Astrocyte (in vitro differentiated cells and primary cell): Measurements from ENCODE around the gene STARD13. TPM values are rescaled to one million over a fixed set of nuclear protein-coding genes. Genes with fewer than 3 reads are reported as not detected.
A peak's percentile ranks its signal among the peaks of the same experiment; 100 is the strongest.

Source experiments
- DNase-seq: peaks from one replicate; pipeline ENCODE4 v3.0.0-alpha.2; 2010; ENCODE audit warnings: low read depth
- FAIRE-seq: peaks from 2 replicates; lab custom pipeline; 2011; peaks lifted over from hg19 to GRCh38; lab: Jason Lieb, UNC
- H2AFZ ChIP-seq: 2 replicates; pipeline ENCODE4 v1.6.0; 2012; ENCODE audit warnings: low read depth, low read length, inconsistent platforms
- H3K27ac ChIP-seq: 2 replicates; pipeline ENCODE4 v1.5.1; 2011; ENCODE audit warnings: low read depth, low read length, inconsistent platforms
- H3K27me3 ChIP-seq: 2 replicates; pipeline ENCODE4 v1.6.0; 2011; ENCODE audit warnings: low read length, inconsistent platforms; ENCODE audit not compliant: insufficient read depth
- H3K36me3 ChIP-seq: 2 replicates; pipeline ENCODE4 v1.5.1; 2011; ENCODE audit warnings: low read length, inconsistent platforms; ENCODE audit not compliant: insufficient read depth
- H3K4me1 ChIP-seq: 2 replicates; pipeline ENCODE4 v1.5.1; 2011; ENCODE audit warnings: low read length, inconsistent platforms; ENCODE audit not compliant: insufficient read depth
- H3K4me2 ChIP-seq: 2 replicates; pipeline ENCODE4 v1.6.0; 2012; ENCODE audit warnings: low read length, inconsistent platforms
- H3K4me3 ChIP-seq: 2 replicates; pipeline ENCODE4 v1.5.1; 2011; ENCODE audit warnings: low read depth, mild to moderate bottlenecking, low read length, inconsistent platforms; ENCODE audit not compliant: insufficient read depth
- H3K79me2 ChIP-seq: 2 replicates; pipeline ENCODE4 v1.6.0; 2012; ENCODE audit warnings: mild to moderate bottlenecking, low read length, inconsistent platforms; ENCODE audit not compliant: insufficient read depth
- H3K9ac ChIP-seq: 2 replicates; pipeline ENCODE4 v1.6.0; 2012; ENCODE audit warnings: mild to moderate bottlenecking, low read length, inconsistent platforms
- H3K9me3 ChIP-seq: 2 replicates; pipeline ENCODE4 v1.5.1; 2012; ENCODE audit warnings: low read depth, mild to moderate bottlenecking, low read length, inconsistent platforms; ENCODE audit not compliant: insufficient read depth
- H4K20me1 ChIP-seq: 2 replicates; pipeline ENCODE4 v1.6.0; 2012; ENCODE audit warnings: low read length, inconsistent platforms; ENCODE audit not compliant: insufficient read depth
- H3K27ac Mint-ChIP-seq: one replicate; pipeline ENCODE4 v1.8.0; 2021; ENCODE audit warnings: mild to moderate bottlenecking, mixed read lengths; ENCODE audit not compliant: unreplicated experiment
- H3K27me3 Mint-ChIP-seq: one replicate; pipeline ENCODE4 v1.8.0; 2021; ENCODE audit warnings: low read depth, mixed read lengths; ENCODE audit not compliant: unreplicated experiment
- H3K36me3 Mint-ChIP-seq: one replicate; pipeline ENCODE4 v1.8.0; 2021; ENCODE audit warnings: low read depth, mixed read lengths; ENCODE audit not compliant: unreplicated experiment
- H3K4me1 Mint-ChIP-seq: one replicate; pipeline ENCODE4 v1.8.0; 2021; ENCODE audit warnings: low read depth, mixed read lengths; ENCODE audit not compliant: unreplicated experiment
- H3K4me3 Mint-ChIP-seq: one replicate; pipeline ENCODE4 v1.8.0; 2021; ENCODE audit warnings: mild to moderate bottlenecking, moderate library complexity, mixed read lengths; ENCODE audit not compliant: unreplicated experiment
- H3K9me3 Mint-ChIP-seq: one replicate; pipeline ENCODE4 v1.8.0; 2021; ENCODE audit warnings: mild to moderate bottlenecking, mixed read lengths; ENCODE audit not compliant: unreplicated experiment
- EZH2 ChIP-seq: IDR thresholded peaks from 2 replicates; pipeline ENCODE4 v1.6.1; 2012; ENCODE audit warnings: mild to moderate bottlenecking, low read length, inconsistent platforms; ENCODE audit not compliant: insufficient read depth
- total RNA-seq: library from RNA; stranded (reverse); gene quantifications from 2 replicates; pipeline ENCODE4 v1.2.1, GENCODE V29; 2021
- TF ChIP-seq, protein P1 (sequence below): IDR thresholded peaks from 2 replicates; pipeline ENCODE4 v1.5.1; 2011; ENCODE audit warnings: low read depth, mild to moderate bottlenecking, inconsistent platforms, low read length, moderate library complexity; ENCODE audit not compliant: insufficient read depth

STARD13 gene
- total RNA-seq, 1 donor from 2014 or later = 30.1 TPM

DNA sequence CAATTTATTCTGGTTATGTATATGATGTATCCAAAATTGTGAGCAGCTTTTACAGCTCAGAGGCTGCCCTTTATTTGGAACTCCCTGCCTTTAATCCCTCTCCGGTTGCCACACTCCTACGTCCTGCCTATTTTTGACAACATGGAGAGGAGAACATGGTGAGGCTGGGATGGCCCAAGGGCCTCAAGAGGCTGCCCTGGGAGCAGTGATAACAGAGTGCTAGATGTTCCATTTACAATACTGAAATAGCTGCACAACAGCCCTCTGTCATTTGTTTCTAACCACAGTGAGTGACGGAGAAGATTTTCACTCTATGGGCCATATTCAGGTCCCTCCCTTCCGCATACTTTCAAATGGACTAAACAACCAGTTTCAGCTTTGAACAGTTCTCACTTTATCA is 33.4 kb downstream of the STARD13 start:
- no peaks in the 10 kb centered on the region for H4K20me1 ChIP-seq
- H3K27me3 ChIP-seq = no peaks in the 10 kb centered on the region
- no peaks in the 10 kb centered on the region for H3K27me3 Mint-ChIP-seq
- peak overlapping the region; percentile 86 for H3K27ac ChIP-seq
- no peaks in the 10 kb centered on the region for H3K9me3 ChIP-seq
- H3K4me3 Mint-ChIP-seq = no peak overlapping the region
- H3K79me2 ChIP-seq = peaks cover 90% of the 10 kb centered on the region
- H3K4me2 ChIP-seq = no peak overlapping the region
- peaks cover 48% of the 10 kb centered on the region for H3K4me1 ChIP-seq
- peaks cover 6% of the 10 kb centered on the region for H3K36me3 ChIP-seq
- peak overlapping the region; percentile 77 for H3K27ac Mint-ChIP-seq
- no peak overlapping the region for H2AFZ ChIP-seq
- DNase-seq = no peak
- no peak overlapping the region for H3K4me3 ChIP-seq
- TF ChIP-seq EZH2 = no peak
- TF ChIP-seq, protein P1, sequence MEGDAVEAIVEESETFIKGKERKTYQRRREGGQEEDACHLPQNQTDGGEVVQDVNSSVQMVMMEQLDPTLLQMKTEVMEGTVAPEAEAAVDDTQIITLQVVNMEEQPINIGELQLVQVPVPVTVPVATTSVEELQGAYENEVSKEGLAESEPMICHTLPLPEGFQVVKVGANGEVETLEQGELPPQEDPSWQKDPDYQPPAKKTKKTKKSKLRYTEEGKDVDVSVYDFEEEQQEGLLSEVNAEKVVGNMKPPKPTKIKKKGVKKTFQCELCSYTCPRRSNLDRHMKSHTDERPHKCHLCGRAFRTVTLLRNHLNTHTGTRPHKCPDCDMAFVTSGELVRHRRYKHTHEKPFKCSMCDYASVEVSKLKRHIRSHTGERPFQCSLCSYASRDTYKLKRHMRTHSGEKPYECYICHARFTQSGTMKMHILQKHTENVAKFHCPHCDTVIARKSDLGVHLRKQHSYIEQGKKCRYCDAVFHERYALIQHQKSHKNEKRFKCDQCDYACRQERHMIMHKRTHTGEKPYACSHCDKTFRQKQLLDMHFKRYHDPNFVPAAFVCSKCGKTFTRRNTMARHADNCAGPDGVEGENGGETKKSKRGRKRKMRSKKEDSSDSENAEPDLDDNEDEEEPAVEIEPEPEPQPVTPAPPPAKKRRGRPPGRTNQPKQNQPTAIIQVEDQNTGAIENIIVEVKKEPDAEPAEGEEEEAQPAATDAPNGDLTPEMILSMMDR = no peak
- peak overlapping the region; percentile 41 for H3K9ac ChIP-seq
- peaks cover 20% of the 10 kb centered on the region for H3K36me3 Mint-ChIP-seq
- no peak for FAIRE-seq
- H3K4me1 Mint-ChIP-seq = peaks cover 57% of the 10 kb centered on the region
- H3K9me3 Mint-ChIP-seq = no peaks in the 10 kb centered on the region

DNA sequence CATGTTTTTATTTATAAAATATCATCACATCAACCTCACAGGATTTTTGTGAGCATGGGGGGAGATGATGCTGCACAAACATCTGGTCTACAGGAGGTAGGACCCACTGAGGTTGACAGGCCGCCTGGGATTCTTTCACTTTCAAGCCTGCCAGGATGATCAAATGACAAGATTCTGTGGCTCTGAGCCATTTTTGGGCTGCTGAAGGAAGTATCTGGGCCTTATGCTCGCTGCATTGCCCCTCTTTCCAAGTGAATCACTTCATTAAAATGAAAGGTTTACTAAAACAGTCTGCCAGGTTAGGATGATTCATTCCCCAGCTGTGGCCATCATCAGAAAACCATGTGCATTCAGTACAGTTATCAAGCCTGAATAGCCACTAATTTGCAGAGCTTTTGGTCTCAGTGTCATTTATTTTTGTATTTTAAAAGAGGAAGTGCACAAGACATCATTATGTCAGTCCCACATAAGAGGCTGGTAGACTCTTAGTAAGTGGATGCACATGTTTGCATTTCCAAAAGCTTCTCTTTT is 34.4 kb downstream of the STARD13 start:
- H3K9me3 Mint-ChIP-seq = no peaks in the 10 kb centered on the region
- Histone ChIP-seq H2AFZ (no peak overlapping the region), H3K27ac (peak overlapping the region; percentile 91), H3K9ac (peak overlapping the region; percentile 72), H3K27me3 (no peaks in the 10 kb centered on the region), H3K4me2 (peak overlapping the region; percentile 67), H3K79me2 (peaks cover 88% of the 10 kb centered on the region), H4K20me1 (no peaks in the 10 kb centered on the region), H3K36me3 (peaks cover 6% of the 10 kb centered on the region), H3K4me1 (peaks cover 46% of the 10 kb centered on the region), H3K4me3 (no peak overlapping the region), H3K9me3 (no peaks in the 10 kb centered on the region)
- H3K4me3 Mint-ChIP-seq = no peak overlapping the region
- DNase-seq (peak; percentile 99), FAIRE-seq (peak; percentile 93)
- H3K36me3 Mint-ChIP-seq = peaks cover 18% of the 10 kb centered on the region
- peaks cover 54% of the 10 kb centered on the region for H3K4me1 Mint-ChIP-seq
- H3K27me3 Mint-ChIP-seq = no peaks in the 10 kb centered on the region
- TF ChIP-seq EZH2 = no peak
- TF ChIP-seq, protein P1 = no peak
- peak overlapping the region; percentile 77 for H3K27ac Mint-ChIP-seq

GRCh38 chr13:33250609-33251008 is 34.9 kb downstream of the STARD13 start:
- H3K4me1 ChIP-seq = peaks cover 42% of the 10 kb centered on the region
- no peaks in the 10 kb centered on the region for H4K20me1 ChIP-seq
- TF ChIP-seq, protein P1 = no peak
- no peak for TF ChIP-seq EZH2
- H3K27me3 ChIP-seq = no peaks in the 10 kb centered on the region
- DNase-seq (no peak), FAIRE-seq (no peak)
- Mint-ChIP-seq H3K36me3 (peaks cover 18% of the 10 kb centered on the region), H3K4me3 (no peak overlapping the region), H3K27ac (peak overlapping the region; percentile 77), H3K27me3 (no peaks in the 10 kb centered on the region), H3K4me1 (peaks cover 55% of the 10 kb centered on the region), H3K9me3 (no peaks in the 10 kb centered on the region)
- no peaks in the 10 kb centered on the region for H3K9me3 ChIP-seq
- H3K9ac ChIP-seq = peak overlapping the region; percentile 72
- peak overlapping the region; percentile 91 for H3K27ac ChIP-seq
- H2AFZ ChIP-seq = no peak overlapping the region
- no peak overlapping the region for H3K4me3 ChIP-seq
- H3K79me2 ChIP-seq = peaks cover 88% of the 10 kb centered on the region
- H3K36me3 ChIP-seq = peaks cover 6% of the 10 kb centered on the region
- peak overlapping the region; percentile 67 for H3K4me2 ChIP-seq
